ENCODE data around the gene BPTF.
"Not testable (repeated sequence)": the region's sequence is repeated elsewhere in the genome, so short reads cannot be mapped to it uniquely, and the experiment has no call there.

BPTF gene

DNA sequence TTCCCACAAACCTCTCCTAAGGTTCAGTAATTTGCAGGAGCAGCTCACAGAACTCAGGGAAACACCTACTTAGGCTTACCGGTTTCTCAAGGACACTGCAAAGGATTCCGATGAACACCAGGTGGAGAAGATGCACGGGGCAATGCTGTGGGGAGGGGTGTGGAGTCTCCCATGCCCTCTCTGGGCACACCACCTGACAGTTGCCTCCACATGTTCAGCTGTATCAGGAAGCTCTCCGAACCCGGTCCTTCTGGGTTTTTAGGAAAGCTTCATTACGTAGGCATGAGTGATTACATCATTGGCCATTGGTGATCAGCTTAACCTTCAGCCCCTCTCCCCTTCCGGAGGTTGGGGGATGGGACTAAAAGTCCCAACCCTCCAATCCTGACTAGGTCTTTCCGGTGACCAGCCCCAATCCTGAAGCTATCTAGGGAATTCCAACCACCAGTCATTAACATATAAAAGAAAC lies 149.3 kb downstream of the BPTF start:
- DNase-seq, result no peak

DNA sequence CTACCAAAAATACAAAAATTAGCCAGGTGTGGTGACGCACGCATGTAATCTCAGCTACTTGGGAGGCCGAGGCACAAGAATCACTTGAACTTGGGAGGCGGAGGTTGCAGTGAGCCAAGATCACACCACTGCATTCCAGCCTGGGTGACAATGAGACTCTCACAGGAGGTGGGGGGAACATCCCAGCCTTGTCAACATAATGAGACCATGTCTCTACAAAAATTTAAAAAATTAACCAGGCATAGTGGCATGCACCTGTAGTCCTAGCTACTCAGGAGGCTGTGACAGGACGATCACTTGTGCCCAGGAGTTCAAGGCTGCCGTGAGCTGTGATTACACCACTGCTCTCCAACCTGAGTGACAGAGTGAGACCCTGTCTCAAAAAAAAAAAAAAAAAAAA lies 151.0 kb downstream of the BPTF start:
- not testable (repeated sequence) for DNase-seq

DNA sequence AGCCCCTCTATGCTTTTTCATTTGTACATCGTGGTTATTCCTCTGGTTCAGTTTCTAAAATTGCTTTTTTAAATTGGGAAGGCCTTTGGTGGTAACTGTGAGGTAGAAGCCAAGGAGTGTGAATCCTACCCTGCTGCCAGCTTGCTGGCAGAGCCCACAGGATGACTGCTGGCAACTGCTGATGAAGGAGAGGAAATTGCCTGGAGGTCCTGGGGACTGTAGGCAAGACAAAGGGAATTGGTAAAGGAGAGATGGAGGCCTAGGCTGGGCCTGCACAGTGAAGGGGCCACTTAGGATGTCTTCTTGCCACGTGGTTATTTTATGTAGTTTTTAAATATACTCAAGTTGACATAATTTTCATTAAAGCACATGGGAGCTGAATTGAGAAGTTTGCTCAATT lies 155.2 kb downstream of the BPTF start:
- no peak for DNase-seq

DNA sequence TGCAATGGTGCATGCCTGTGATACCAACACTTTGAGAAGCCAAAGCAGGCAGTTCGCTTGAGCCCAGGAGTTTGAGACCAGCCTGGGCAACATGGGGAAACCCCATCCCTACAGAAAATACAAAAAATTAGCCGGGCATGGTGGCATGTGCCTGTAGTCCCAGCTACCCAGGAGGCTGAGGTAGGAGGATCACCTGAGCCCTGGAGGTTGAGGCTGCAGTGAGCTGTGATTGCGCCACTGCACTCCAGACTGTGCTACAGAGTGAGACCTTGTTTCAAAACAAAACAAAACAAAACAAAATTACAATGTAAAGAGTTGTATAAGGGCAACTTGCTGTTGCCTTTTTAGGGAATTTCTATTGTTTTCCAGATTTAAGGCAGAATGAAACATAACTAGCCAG lies 155.6 kb downstream of the BPTF start:
- DNase-seq, result not testable (repeated sequence)

DNA sequence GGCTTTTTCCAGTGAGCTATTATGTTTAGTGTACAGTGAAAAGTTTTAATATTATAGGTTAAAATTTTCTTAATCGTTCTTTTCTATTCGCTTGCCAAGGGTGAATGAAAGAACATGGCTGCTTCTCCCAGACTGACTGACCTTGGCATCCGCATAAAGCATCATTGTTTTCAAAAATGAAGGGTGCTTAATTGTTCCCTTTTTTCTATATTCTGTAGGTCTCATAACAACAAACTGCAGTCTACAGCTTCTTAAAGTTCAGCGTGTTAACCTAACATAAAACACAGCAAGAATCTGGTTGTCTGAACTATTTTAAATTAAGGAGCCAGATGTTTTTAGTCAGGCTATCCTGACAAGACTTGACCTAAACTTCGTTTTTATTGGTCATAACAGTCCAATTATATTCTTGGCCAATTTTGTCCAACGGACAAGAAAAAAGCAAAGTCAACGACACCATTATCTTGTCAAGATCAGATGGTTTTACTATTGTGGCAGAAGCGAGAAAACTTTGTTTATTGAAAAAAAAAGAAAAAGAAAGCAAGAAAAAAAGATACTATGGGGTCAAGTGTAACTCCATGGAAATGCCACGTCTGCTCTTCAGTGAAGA lies 156.8 kb downstream of the BPTF start:
- no peak for DNase-seq

DNA sequence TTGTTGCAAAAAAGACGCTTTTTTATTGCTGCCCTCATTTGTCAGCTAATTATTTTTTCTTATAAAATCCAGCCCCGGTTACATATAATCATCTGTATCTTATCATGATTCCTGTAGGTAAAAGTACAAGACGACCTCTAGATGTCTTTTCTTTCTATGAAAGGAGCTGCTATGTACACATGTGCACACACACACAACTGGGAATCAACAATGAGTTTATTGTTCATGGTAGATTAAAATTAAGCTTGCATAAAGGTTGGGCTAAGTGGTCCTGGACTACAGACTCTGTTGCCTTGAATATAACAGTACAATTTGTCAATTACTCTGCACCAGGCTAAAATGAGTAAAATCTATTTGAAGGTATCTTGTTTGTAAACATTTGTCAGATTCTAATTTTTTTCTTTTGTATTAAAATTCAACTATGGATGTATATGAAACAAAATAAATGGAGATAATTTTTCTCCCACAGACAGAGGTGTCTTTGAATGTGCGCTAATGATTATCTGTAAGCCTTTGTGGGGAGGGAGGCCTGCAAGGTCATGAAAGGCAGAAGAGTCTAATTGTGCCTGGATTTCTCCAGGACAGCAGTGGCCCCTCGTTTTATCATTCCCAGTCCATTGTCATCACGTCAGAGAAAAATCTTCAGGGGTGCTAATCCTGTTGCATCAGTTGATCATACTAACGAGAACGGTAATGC lies 157.5 kb downstream of the BPTF start:
- no peak for DNase-seq

DNA sequence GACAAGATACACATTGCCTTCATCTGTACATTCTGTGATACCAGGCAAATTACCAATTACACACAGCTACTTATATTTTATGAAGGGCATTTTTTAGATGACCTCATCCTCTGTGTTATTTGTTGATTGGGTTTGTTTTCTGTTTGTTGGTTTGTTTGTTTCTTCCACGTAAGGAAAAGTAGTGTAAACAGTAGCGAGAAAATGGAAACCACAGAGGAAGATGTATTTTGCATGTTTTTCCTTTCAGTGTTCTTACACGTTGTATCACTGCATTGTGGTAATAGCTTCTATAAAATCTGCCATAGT lies 158.0 kb downstream of the BPTF start:
- DNase-seq, result no peak

DNA sequence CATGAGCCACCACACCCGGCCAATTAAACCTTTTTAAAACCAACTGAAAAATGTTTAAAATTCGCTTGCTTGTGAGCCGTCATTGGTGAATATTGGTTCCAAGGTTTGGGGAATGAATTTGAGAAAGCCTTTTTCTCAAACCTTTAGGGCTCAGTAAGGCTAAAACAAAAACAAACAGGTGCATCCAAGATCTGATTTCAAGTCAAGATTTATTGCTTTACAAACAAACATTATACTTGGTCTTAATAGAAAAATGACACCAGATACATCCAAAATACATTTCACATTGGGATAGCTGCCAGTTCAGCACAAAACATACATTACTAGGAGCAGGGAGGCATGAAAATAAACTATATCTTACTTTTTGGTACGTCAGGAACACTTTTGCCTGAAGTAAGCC lies 165.6 kb downstream of the BPTF start:
- no peak for DNase-seq

DNA sequence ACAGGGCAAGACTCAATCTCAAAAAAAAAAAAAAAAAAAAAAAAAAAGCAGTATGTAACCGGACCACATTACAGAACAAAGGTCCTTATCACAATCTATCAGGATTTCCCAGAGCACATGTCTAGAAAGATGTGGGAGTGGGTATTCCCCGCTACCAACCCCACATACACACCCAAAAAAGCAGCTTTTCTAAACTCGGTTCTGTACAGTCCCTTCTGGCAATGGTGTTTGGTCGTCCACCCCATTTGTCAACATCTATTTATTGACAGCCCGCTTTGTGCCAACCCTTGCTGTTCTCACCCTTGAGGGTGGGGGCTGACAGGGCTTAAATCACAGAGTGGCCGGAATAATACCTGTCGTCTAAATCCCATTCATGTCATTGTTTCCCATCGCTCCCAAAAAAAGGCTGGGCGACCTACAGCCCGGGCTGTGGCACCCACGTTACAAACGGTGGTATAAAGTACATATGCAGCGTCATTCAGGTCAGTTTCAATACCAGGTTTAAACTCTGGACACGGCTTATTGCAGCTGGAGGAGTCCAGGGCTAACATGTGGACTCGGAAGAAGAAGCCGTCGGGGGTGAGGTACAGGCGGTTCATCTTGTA lies 167.3 kb downstream of the BPTF start:
- no peak for DNase-seq

DNA sequence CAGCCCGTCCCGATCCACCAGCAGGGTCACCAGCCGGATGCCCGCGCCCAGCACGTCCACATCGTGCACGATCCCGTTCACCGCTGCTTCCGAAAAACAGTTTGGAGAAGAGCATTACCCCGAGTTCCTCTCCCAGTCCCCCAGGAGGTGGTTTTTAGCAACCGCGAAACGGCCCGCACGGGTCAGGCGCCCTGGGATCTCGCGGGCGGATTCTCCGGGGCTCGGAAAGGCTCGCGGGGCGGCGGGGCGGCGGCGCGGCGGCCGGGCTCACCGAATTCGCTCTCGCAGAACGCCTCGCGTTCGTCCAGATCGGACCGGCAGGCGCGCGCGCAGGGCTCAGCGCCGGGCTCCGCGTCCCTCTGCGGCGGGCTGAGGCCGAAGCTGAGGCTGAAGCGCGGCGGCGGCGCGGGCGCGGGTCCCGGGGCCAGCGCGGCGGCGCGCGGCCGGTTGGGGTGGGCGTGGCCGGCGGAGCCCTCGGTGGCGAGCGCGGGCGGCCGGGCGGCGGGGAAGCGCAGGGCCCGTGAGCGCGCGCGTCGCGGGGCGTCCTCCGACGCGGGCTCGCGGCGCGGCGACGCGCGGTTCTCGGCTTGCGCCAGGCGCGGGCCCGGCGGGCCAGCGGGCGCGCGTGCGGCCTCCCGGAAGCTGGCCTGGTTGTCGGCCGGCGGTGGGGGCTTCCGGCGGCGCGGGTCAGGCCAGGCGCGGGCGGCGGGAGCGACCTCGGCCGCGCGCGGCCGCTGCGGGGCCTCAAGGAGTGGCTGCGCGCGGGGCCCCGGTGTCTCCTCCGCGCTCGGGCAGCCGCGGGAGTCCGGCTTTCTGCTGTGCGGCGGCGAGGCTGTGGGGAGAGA lies 168.1 kb downstream of the BPTF start:
- peak; percentile 87 for DNase-seq

DNA sequence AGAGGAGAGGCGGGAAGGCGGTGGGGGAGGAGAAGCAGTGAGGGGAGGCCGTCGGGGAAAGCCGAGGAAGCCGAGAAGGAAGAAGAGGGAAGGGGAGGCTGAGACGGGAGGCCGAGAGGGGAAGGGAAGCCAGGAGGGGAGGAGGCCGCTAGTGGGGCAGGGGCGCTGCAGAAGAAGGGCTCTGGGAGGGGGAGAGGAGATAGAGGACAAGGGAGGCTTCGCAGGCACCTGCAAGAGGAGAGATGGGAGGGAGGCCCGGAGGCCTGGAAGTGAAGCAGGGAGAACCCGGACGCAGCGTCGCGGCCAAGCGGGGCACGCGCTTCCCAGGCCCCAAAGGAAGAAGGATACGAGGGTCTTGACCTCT lies 168.7 kb downstream of the BPTF start:
- DNase-seq, result no peak

DNA sequence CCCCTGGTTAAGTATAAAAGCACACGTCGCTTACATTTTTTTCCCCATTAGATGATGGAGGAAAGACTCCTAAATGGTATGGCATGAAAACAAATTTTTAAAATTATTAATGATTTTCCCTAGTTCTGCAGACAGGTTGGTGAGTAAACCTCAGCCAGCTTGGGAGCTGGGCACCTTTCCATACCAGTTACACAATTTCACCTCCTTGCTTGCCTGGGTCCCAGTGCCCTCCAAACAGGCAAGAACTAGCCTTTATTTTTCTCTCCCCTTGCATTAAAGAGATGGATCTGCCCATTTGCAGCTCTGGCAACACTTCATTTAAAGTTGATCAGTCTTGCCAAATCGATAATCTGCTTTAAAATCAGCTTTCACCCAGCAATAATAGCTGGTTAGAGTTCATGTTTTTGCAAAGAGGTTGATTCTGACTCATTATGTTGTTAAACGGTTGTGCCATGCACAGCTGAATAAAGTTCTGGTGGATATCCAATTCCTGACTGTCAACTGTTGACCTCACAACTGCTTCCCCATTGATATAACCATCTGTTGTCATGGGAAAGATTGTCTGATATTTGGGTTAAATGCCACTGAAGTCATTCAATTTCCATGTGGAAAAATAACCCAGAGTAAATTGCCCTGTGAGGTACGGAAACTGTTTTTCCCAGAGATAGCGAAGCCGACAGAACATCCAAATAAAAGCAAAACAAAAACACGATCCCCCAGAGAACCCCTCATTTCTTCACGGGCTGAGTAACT lies 169.7 kb downstream of the BPTF start:
- no peak for DNase-seq

DNA sequence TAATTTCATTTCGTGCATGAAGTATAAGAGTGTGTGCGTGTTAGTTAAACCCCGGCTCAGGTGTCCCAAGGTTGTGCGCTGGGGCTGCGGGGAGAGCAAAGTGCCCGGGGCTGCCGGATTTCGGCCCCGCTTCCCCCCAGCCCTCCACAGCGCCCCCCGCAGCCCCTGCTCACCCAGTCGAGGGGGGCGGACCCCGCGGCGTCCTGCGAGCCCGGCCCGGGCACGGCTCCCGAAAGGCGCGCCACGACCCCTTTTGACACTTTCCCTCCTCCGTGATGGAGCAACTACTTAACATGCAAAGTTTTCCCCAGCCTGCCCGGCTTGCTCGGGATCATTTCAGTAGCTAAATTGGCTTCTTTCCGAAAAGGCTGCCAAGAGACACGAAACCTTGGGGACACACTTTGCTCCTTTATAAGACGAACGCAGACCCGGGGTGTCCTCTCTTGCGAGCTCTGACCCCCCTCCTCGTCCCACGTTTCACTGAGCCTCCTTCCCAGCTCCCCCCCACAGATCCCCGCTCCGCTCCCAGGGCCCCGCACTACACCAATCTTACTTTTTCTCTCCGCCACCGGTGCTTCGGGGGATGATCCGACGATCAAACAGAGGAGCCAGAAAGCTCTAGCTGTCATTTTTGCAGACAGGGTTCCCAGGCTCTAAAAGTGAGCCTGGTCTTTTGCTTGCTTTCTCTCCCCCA lies 170.4 kb downstream of the BPTF start:
- peak; percentile 64 for DNase-seq

DNA sequence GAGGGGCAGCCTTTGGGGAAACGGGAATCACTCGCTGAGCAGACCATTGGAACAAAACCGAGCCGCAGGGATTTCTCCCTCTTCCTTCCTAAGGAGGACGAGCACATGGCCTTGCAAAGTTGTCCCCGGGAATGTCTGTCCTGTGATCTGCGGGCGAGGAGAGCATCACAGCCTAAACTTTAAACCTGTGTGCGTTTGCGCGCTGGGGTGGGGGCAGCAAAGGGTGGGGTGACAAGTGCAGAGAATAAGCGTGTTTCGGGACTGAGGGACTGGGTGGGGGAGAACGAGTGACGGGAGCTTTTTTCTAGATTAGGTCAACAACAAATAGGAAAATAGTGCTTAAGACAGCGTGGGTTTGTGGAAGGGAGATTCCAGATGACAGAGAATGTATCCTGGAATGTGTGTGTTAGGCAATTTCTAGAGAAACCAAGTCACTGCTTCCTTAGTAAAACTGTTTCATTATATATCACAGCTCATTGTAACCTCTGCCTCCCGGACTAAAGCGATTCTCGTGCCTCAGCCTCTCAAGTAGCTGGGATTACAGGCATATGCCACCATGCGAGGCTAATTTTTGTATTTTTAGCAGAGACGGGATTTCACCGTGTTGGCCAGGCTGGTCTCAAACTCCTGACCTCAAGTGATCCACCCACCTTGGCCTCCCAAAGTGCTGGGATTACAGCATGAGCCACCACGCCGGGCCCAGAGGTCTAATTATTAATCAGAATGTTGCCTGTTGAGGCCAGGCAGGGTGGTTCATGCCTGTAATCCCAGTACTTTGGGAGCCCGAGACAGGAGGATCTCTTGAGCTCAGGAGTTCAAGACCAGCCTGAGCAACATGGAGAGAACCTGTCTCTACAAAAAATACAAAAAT lies 171.2 kb downstream of the BPTF start, which contains the start of gene C17orf58:
C17orf58 (minus strand) TSS at position 169 of the 871 bp plus-strand sequence. CDS start 271 bp downstream, outside the sequence.
- peak; percentile 67 for DNase-seq

DNA sequence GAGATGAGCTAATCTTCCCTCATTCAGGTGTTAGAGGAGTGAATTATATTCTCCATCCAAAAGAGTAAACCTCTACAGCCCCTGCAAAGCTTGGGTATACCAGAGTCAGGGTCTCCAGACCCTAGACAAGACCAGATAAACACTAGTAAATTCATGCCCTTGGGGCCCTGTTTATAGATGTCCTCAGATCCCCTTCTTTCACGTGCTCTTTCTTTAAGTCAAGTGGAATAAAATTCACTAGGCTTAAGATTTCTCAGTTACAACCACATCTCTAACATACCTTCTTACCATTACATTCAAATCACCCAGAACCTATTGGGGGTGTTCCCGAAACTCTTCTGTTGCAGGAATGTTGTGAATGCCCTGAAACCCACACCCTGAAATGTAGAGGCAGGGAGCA lies 173.2 kb downstream of the BPTF start:
- DNase-seq, result no peak

DNA sequence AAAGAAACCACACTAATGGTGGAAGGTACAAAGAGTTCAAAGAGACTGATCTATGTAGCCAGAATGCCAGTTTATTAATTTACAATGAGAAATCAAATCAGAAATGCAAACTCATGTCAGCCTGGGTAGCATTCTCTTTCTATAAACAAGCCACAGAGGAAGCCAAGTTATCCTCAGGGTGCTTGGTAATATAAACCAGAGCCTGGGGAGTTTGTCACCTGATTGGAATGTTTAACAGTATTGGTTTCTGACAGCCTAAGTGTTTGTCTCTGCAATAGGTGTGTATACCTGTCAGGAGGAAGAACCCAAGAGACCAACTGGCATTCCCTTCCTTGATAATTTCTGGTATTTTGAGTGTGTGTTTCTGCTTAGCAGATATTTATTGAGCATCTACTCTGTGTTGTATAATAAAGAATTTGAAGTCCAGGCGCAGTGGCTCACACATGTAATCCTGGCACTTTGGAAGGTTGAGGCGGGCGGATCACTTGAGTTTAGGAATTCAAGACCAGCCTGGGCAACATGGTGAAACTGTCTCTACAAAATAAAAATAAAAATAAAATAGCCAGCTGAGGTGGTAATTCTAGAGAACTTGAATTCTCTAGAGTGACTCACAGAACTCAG lies 174.1 kb downstream of the BPTF start:
- no peak for DNase-seq

DNA sequence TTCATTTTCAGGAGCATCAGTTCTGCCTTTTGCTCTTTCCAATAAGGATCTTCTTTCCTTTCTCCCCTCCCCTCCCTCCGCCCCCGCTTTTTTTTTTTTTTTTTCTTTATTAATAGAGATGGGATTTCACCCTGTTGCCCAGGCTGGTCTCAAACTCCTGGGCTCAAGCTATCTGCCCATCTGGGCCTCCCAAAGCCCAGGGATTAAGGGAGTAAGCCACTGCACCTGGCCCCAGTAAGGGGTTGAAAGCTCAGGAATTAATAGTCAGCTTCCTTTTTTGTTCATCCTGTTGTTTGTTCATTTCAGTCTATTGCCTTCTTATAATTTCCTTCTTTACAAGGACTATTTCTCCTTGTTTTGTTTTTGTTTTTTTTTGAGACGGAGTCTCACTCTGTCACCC lies 178.9 kb downstream of the BPTF start:
- DNase-seq, result no peak

DNA sequence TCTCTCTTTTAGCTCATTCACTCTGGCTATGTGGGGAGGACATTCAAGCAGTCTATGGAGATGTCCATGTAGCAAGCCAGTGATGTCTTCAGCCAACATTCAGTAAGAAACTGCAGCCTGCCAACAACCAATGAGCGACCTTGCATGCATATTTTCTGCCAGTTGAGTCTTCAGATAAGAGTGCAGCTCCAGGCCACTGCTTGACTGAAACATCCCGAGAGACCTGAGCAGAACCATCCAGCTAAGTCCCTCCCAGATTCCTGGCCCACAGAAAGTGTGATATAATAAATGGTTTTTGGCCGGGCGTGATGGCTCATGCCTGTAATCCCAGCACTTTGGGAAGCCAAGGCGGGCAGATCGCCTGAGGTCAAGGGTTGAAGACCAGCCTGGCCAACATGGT lies 181.5 kb downstream of the BPTF start:
- no peak for DNase-seq

DNA sequence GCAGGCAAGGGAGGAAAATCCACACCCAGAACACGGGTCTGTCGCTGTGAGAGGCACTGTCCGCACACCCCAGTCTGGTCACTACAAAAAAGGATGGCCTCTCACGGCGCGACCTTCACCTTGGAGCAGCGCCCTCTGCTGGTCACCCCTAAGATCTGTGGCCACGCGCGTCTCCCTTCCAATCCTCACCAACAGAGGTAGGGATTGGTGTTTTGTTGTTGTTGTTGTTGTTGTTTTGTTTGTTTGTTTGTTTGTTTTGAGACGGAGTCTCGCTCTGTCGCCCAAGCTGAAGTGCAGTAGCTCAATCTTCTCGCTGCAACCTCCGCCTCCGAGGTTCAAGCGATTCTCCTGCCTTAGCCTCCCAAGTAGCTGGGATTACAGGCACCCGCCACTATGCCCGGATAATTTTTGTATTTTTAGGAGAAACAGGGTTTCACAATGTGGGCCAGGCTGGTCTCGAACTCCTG lies 185.9 kb downstream of the BPTF start:
- peak; percentile 94 for DNase-seq

DNA sequence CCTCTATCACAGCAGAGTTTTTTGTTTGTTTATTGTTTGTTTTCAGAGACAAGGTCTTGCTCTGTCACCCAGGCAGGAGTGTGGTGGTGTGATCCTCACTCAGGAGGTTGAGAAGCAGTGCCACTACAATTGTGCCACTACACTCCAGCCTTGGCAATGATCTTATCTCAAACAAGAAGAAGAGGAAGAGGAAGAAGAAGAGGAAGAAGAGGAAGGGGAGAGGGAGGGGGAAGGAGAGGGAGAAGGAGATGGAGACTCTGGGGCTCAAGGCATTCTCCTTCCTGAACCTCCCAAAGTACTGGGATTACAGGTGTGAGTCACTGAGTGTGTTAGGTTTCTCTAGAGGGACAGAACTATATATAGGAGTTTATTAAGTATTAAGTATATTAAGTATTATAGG lies 188.1 kb downstream of the BPTF start:
- DNase-seq, result no peak

Measured in activated CD8-positive, alpha-beta memory T cell treated with anti-CD3 and anti-CD28 coated beads, Interleukin-2, amount 50 U/mL, for 48 hours (primary cell).